ENCODE measurements around the gene FNIP2.

GRCh38 chr4:158729716-158730559 is 38.9 kb upstream of the FNIP2 start:
- TF ChIP-seq SP1 (IDR thresholded peaks at IDR 0.05) (no peak), ELF4 (IDR thresholded peaks at IDR 0.05) (no peak), BHLHE40 (IDR thresholded peaks at IDR 0.05; ENCODE audit: borderline replicate concordance) (no peak), LEF1 (IDR thresholded peaks at IDR 0.05; ENCODE audit: borderline replicate concordance) (no peak), HDGF (IDR thresholded peaks at IDR 0.05; ENCODE audit: borderline replicate concordance) (no peak), FOXM1 (IDR thresholded peaks at IDR 0.05; ENCODE audit: borderline replicate concordance) (no peak), SUZ12 (IDR thresholded peaks at IDR 0.05) (no peak), ARNT (IDR thresholded peaks at IDR 0.05) (no peak), NFRKB (IDR thresholded peaks at IDR 0.05) (no peak), TARDBP (IDR thresholded peaks at IDR 0.05) (no peak), FOXA1 (IDR thresholded peaks at IDR 0.05) (no peak), FOXK2 (IDR thresholded peaks at IDR 0.05) (no peak), ZNF384 (IDR thresholded peaks at IDR 0.05) (no peak)
- TF ChIP-seq, protein P1, sequence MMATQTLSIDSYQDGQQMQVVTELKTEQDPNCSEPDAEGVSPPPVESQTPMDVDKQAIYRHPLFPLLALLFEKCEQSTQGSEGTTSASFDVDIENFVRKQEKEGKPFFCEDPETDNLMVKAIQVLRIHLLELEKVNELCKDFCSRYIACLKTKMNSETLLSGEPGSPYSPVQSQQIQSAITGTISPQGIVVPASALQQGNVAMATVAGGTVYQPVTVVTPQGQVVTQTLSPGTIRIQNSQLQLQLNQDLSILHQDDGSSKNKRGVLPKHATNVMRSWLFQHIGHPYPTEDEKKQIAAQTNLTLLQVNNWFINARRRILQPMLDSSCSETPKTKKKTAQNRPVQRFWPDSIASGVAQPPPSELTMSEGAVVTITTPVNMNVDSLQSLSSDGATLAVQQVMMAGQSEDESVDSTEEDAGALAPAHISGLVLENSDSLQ (IDR thresholded peaks at IDR 0.05) = no peak

Measured in HEK293T (cell line).